KMS-11 (cell line): ENCODE data around the gene SERGEF.
"Not testable (repeated sequence)": the region's sequence is repeated elsewhere in the genome, so short reads cannot be mapped to it uniquely, and the experiment has no call there.

Experiments
- H2AFZ ChIP-seq: fragments of 200-600 bp; sonication (generic); 2 replicates; pipeline ENCODE4 v1.6.1; 2016; ENCODE audit warnings: antibody characterized with exemption, mixed run types, low read depth
- H3K27ac ChIP-seq: fragments of 200-600 bp; sonication (generic); 2 replicates; pipeline ENCODE4 v1.6.1; 2016; ENCODE audit warnings: mild to moderate bottlenecking, mixed run types
- H3K27me3 ChIP-seq: fragments of 200-600 bp; sonication (generic); 2 replicates; pipeline ENCODE4 v1.6.1; 2017; ENCODE audit warnings: mild to moderate bottlenecking, low read depth, mixed run types, moderate library complexity; ENCODE audit not compliant: insufficient read depth
- H3K36me3 ChIP-seq: fragments of 200-600 bp; sonication (generic); 2 replicates; pipeline ENCODE4 v1.6.1; 2017; ENCODE audit warnings: mild to moderate bottlenecking, mixed run types; ENCODE audit not compliant: insufficient read depth
- H3K4me1 ChIP-seq: fragments of 200-600 bp; sonication (generic); 2 replicates; pipeline ENCODE4 v1.6.1; 2016; ENCODE audit warnings: mild to moderate bottlenecking, low read depth, mixed run types; ENCODE audit not compliant: poor library complexity, severe bottlenecking
- H3K4me2 ChIP-seq: fragments of 200-600 bp; sonication (generic); 2 replicates; pipeline ENCODE4 v1.7.0; 2016; ENCODE audit warnings: mild to moderate bottlenecking, mixed run types
- H3K4me3 ChIP-seq: fragments of 200-600 bp; sonication (generic); IDR thresholded peaks from 2 replicates; pipeline ENCODE4 v1.6.1; 2017; ENCODE audit warnings: low read depth, low read length, mixed read lengths; ENCODE audit not compliant: insufficient read depth
- H3K79me2 ChIP-seq: fragments of 200-600 bp; sonication (generic); 2 replicates; pipeline ENCODE4 v1.6.1; 2016; ENCODE audit warnings: low read depth, mixed run types; ENCODE audit not compliant: insufficient read depth
- H3K9ac ChIP-seq: fragments of 200-600 bp; sonication (generic); 2 replicates; pipeline ENCODE4 v1.6.1; 2016; ENCODE audit warnings: mild to moderate bottlenecking, mixed run types
- H4K20me1 ChIP-seq: fragments of 200-600 bp; sonication (generic); 2 replicates; pipeline ENCODE4 v1.6.1; 2016; ENCODE audit warnings: mild to moderate bottlenecking, mixed run types; ENCODE audit not compliant: insufficient read depth
- CTCF ChIP-seq: fragments of 200-600 bp; sonication (generic); conservative IDR thresholded peaks from 2 replicates; pipeline ENCODE4 v1.6.1; 2017; ENCODE audit warnings: low read depth, mild to moderate bottlenecking, antibody characterized with exemption, low read length, moderate library complexity, mixed read lengths

Gene SERGEF

GRCh38 chr11:17875891-17876290 lies 137.0 kb downstream of the SERGEF start:
- Histone ChIP-seq H3K27me3 (no peaks in the 10 kb centered on the region), H3K4me2 (no peak overlapping the region), H3K4me1 (no peaks in the 10 kb centered on the region), H3K79me2 (no peaks in the 10 kb centered on the region), H4K20me1 (no peaks in the 10 kb centered on the region), H2AFZ (no peak overlapping the region), H3K27ac (no peak overlapping the region), H3K9ac (no peak overlapping the region), H3K36me3 (no peaks in the 10 kb centered on the region), H3K4me3 (no peak overlapping the region)
- no peak for TF ChIP-seq CTCF

- Histone ChIP-seq H3K79me2 (no peaks in the 10 kb centered on the region), H3K27me3 (no peaks in the 10 kb centered on the region), H3K4me1 (no peaks in the 10 kb centered on the region), H4K20me1 (no peaks in the 10 kb centered on the region), H3K9ac (no peak overlapping the region), H2AFZ (no peak overlapping the region), H3K27ac (no peak overlapping the region), H3K4me3 (no peak overlapping the region), H3K36me3 (no peaks in the 10 kb centered on the region), H3K4me2 (no peak overlapping the region)
- no peak for TF ChIP-seq CTCF
These were observed 139.3 kb downstream of the SERGEF start for GRCh38 chr11:17873586-17873985.

DNA sequence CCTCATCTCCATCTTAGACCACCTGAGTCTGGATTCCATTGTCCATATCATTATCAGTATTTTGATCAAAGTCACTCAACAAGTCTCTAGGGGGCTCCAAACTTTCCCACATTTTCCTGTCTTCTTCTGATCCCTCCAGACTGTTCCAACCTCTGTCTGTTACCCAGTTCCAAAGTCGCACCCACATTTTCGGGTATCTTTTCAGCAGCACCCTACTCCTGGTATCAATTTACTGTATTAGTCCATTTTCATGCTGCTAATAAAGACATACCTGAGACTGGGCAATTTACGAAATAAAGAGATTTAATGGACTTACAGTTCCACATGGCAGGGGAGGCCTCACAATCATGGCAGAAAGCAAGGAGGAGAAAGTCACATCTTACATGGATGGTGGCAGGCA lies 144.4 kb downstream of the SERGEF start:
- not testable (repeated sequence) for H3K9ac ChIP-seq, H3K27me3 ChIP-seq, H3K4me3 ChIP-seq, H3K27ac ChIP-seq, H3K36me3 ChIP-seq, H2AFZ ChIP-seq, H3K4me1 ChIP-seq, H3K79me2 ChIP-seq, H3K4me2 ChIP-seq, H4K20me1 ChIP-seq

- Histone ChIP-seq H4K20me1 (no peaks in the 10 kb centered on the region), H3K4me1 (no peaks in the 10 kb centered on the region), H3K4me2 (no peak overlapping the region), H3K36me3 (no peaks in the 10 kb centered on the region), H3K27me3 (no peaks in the 10 kb centered on the region), H3K9ac (no peak overlapping the region), H3K79me2 (no peaks in the 10 kb centered on the region), H3K4me3 (no peak overlapping the region), H2AFZ (no peak overlapping the region), H3K27ac (no peak overlapping the region)
- no peak for TF ChIP-seq CTCF
These were observed 145.5 kb downstream of the SERGEF start for GRCh38 chr11:17867341-17867740.

- Histone ChIP-seq H4K20me1 (no peaks in the 10 kb centered on the region), H3K4me1 (no peaks in the 10 kb centered on the region), H3K27me3 (no peaks in the 10 kb centered on the region), H3K27ac (no peak overlapping the region), H3K4me2 (no peak overlapping the region), H3K9ac (no peak overlapping the region), H2AFZ (no peak overlapping the region), H3K79me2 (no peaks in the 10 kb centered on the region), H3K36me3 (no peaks in the 10 kb centered on the region), H3K4me3 (no peak overlapping the region)
- TF ChIP-seq CTCF: no peak
These were observed 146.9 kb downstream of the SERGEF start for GRCh38 chr11:17865765-17866428.
